ENCODE measurements around the gene GLI2. TPM values are rescaled to one million over a fixed set of nuclear protein-coding genes. Genes with fewer than 3 reads are reported as not detected.

GLI2 gene
- total RNA-seq, 1 donor: 22.5 TPM

GRCh38 chr2:120736202-120736623 lies 545 bp downstream of the GLI2 start:
- no peak for DNase-seq (ENCODE audit: low read depth)
- H3K4me3 ChIP-seq (ENCODE audit: low read depth, low read length): peak overlapping the region; percentile 88
- no peak for TF ChIP-seq CTCF (IDR thresholded peaks at IDR 0.05; ENCODE audit: insufficient read depth, low read depth, low read length)

GRCh38 chr2:120736624-120737339 lies 1.1 kb downstream of the GLI2 start:
- no peak for TF ChIP-seq CTCF (IDR thresholded peaks at IDR 0.05; ENCODE audit: insufficient read depth, low read depth, low read length)
- DNase-seq (ENCODE audit: low read depth): peak; percentile 92

DNA sequence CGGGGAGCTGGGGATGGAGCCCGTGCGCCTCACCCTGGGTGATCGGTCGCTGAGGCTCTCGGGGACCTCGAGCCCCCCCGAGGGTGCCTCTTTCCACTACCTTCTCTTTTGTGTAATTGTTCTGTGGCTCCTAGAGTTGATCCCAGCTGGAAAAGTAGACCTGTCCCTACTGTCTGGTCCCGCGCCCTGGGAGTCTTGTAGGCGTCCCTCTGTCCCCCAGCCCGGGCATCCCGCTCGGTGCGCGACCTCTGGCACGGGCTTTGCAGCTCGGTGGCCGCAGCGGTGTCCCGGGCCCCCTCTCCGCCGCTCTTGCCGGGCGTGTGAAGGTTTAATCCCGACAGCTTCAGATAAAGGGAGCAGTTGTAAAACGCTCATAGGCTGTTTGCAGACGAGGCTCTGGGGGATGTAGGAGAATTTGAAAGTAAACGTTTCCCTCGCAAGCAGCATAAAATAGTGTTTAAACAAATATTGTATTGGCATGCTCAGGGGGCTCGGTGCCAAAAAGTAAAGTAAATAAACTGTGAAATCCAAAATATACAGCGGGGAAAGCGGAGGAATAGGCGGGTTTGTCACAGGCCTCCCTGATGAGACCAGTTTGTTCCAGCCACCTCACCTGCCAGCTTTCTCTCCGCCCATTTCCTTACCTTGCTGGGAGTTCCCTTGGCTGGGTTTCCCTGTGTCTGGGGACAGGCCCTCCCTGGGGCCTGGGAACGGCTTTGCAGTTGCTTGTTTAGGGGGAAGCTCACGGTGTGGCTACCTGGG lies 1.9 kb downstream of the GLI2 start:
- TF ChIP-seq CTCF (IDR thresholded peaks at IDR 0.05; ENCODE audit: insufficient read depth, low read depth, low read length): no peak
- DNase-seq (ENCODE audit: low read depth): peak; percentile 85
- H3K4me3 ChIP-seq (ENCODE audit: low read depth, low read length): peak overlapping the region; percentile 88

More at GRCh38 chr2:120736624-120737339, 1.1 kb downstream of the GLI2 start:
- H3K4me3 ChIP-seq (ENCODE audit: low read depth, low read length): peak overlapping the region; percentile 88

DNA sequence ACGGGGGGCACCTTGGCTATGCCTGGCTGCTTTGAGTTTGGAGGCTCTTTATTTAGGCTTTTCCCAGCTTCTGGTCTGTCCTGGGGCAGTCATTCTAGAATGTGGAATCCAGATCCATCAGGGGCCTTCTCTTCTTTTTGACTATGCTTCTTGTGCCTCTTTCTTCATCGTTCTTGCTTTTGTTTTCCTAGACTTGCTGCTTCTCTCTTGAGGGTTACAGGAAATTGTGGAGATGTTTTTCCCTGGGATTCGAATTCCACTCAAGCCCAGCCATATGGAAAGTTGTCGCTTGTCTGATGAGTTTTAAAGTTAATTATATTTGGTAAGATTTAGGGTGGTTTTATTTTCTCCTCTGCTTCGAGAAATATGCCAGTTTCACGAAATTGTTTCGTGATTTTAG lies 2.4 kb downstream of the GLI2 start:
- no peak for TF ChIP-seq CTCF (IDR thresholded peaks at IDR 0.05; ENCODE audit: insufficient read depth, low read depth, low read length)
- DNase-seq (ENCODE audit: low read depth): peak; percentile 29
- H3K4me3 ChIP-seq (ENCODE audit: low read depth, low read length): peak overlapping the region; percentile 88

GRCh38 chr2:120738786-120739437 lies 3.2 kb downstream of the GLI2 start:
- peak overlapping the region; percentile 88 for H3K4me3 ChIP-seq (ENCODE audit: low read depth, low read length)
- no peak for TF ChIP-seq CTCF (IDR thresholded peaks at IDR 0.05; ENCODE audit: insufficient read depth, low read depth, low read length)
- DNase-seq (ENCODE audit: low read depth): no peak

DNA sequence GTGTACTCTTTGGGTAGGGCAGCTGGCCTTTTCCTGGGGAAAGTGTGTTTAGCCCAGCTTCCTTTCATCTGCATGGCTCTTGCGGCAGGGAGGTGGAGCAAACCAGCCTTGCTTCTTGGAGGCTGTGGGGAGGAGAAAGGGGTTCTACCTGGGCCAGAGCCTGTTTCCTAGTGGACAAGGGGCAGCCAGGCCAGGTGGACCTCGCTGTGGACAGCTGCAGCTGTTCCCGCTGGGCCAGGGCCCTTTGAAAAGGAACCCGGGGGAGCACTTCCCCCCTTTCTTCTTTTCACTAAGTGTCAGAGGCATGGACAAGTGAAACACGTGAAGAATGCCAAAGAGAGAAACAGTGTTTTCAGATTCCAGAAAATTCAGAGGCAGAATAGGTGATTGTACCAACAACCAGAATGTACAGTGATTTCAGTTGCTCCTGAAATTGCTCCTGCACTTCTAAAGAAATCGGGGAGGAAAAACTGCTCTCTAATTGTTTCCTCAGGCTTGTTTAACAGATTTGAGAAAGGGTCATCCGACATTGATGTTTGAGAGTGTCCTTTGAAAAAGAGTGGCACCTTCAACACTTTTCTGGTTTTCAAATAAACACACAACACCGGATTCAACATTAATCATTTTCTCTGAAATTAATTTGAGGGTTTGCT lies 3.9 kb downstream of the GLI2 start:
- TF ChIP-seq CTCF (IDR thresholded peaks at IDR 0.05; ENCODE audit: insufficient read depth, low read depth, low read length): no peak
- peak; percentile 66 for DNase-seq (ENCODE audit: low read depth)
- H3K4me3 ChIP-seq (ENCODE audit: low read depth, low read length): peak overlapping the region; percentile 5

Measured in fibroblast of villous mesenchyme (primary cell).